Mesenchymal stem cell (in vitro differentiated cells and primary cell): ENCODE data around the gene COL6A3.
A peak's percentile ranks its signal among the peaks of the same experiment; 100 is the strongest.

ENCODE experiments used
- DNase-seq: peaks from one replicate; pipeline ENCODE4 v3.0.0-alpha.2; 2013
- H2AFZ ChIP-seq: one replicate; pipeline ENCODE4 v1.6.1; 2013; ENCODE audit warnings: low read depth, mild to moderate bottlenecking, control low read depth, inconsistent platforms, low read length, moderate library complexity
- H2AK5ac ChIP-seq: 2 replicates; pipeline ENCODE4 v1.6.1; 2013; ENCODE audit warnings: low read length, moderate library complexity, mild to moderate bottlenecking, inconsistent platforms; ENCODE audit not compliant: severe bottlenecking
- H2BK120ac ChIP-seq: one replicate; pipeline ENCODE4 v1.6.1; 2013; ENCODE audit warnings: low read depth, mild to moderate bottlenecking, inconsistent platforms, low read length, moderate library complexity
- H2BK12ac ChIP-seq, 2 experiments: one replicate each; pipeline ENCODE4 v1.6.1; 2013; ENCODE audit warnings: inconsistent platforms in 2 of 2, low read length in 2 of 2, mild to moderate bottlenecking in 2 of 2, moderate library complexity in 2 of 2, control low read depth in 1 of 2
- H2BK15ac ChIP-seq: one replicate; pipeline ENCODE4 v1.6.1; 2013; ENCODE audit warnings: mild to moderate bottlenecking, low read depth, inconsistent platforms; ENCODE audit not compliant: poor library complexity, severe bottlenecking
- H2BK5ac ChIP-seq: 2 replicates; pipeline ENCODE4 v1.6.1; 2013; ENCODE audit warnings: low read depth, mild to moderate bottlenecking, low read length, control low read depth, inconsistent platforms; ENCODE audit not compliant: poor library complexity, severe bottlenecking
- H3K14ac ChIP-seq, 2 experiments: one replicate each; pipeline ENCODE4 v1.6.1; 2013; ENCODE audit warnings: inconsistent platforms in 2 of 2, low read length in 2 of 2, control low read depth in 1 of 2, mild to moderate bottlenecking in 1 of 2, moderate library complexity in 1 of 2
- H3K18ac ChIP-seq, 2 experiments: one replicate each; pipeline ENCODE4 v1.6.1; 2013; ENCODE audit warnings: inconsistent platforms in 2 of 2, low read length in 2 of 2, control low read depth in 1 of 2, low read depth in 1 of 2, mild to moderate bottlenecking in 1 of 2
- H3K23ac ChIP-seq, 2 experiments: one replicate each; pipeline ENCODE4 v1.6.1; 2013; ENCODE audit warnings: inconsistent platforms in 2 of 2, low read length in 2 of 2, mild to moderate bottlenecking in 2 of 2, moderate library complexity in 2 of 2, control low read depth in 1 of 2
- H3K27ac ChIP-seq: 2 replicates; pipeline ENCODE4 v1.5.1; 2013; ENCODE audit warnings: mild to moderate bottlenecking, moderate library complexity, low read length, control low read depth, inconsistent platforms; ENCODE audit not compliant: poor library complexity, severe bottlenecking
- H3K27me3 ChIP-seq, 2 experiments: 2 replicates each; pipeline versions ENCODE4 v1.6.1 to v1.7.0; 2013; ENCODE audit warnings: low read length in 2 of 2, mild to moderate bottlenecking in 2 of 2, moderate library complexity in 2 of 2, control low read depth in 1 of 2, inconsistent platforms in 1 of 2; ENCODE audit not compliant: control insufficient read depth in 1 of 2, insufficient read depth in 1 of 2
- H3K36me3 ChIP-seq, 2 experiments: 2 replicates each; pipeline versions ENCODE4 v1.6.1 to v1.7.0; 2013; ENCODE audit warnings: low read length in 2 of 2, control low read depth in 1 of 2, inconsistent platforms in 1 of 2, low read depth in 1 of 2, mild to moderate bottlenecking in 1 of 2; ENCODE audit not compliant: insufficient read depth in 2 of 2, control insufficient read depth in 1 of 2
- H3K4ac ChIP-seq, 2 experiments: one replicate each; pipeline ENCODE4 v1.6.1; 2013; ENCODE audit warnings: inconsistent platforms in 2 of 2, low read length in 2 of 2, mild to moderate bottlenecking in 2 of 2, moderate library complexity in 2 of 2, control low read depth in 1 of 2, low read depth in 1 of 2
- H3K4me1 ChIP-seq: 2 replicates; pipeline ENCODE4 v1.6.1; 2013; ENCODE audit warnings: low read depth, low read length, control low read depth; ENCODE audit not compliant: control insufficient read depth, insufficient read depth
- H3K4me2 ChIP-seq: 2 replicates; pipeline ENCODE4 v1.6.1; 2013; ENCODE audit warnings: low read length, mild to moderate bottlenecking, inconsistent platforms; ENCODE audit not compliant: poor library complexity, severe bottlenecking
- H3K4me3 ChIP-seq, 2 experiments: 2 replicates each; pipeline versions ENCODE4 v1.5.1 to v1.7.0; 2013; ENCODE audit warnings: low read length in 2 of 2, mild to moderate bottlenecking in 2 of 2, control low read depth in 1 of 2, low read depth in 1 of 2; ENCODE audit not compliant: insufficient read depth in 1 of 2
- H3K79me1 ChIP-seq: replicated peaks from 2 replicates; pipeline ENCODE4 v1.6.1; 2013; ENCODE audit warnings: mild to moderate bottlenecking, control low read depth, low read length, inconsistent platforms; ENCODE audit not compliant: poor library complexity, severe bottlenecking
- H3K9ac ChIP-seq: 2 replicates; pipeline ENCODE4 v1.7.0; 2013; ENCODE audit warnings: mild to moderate bottlenecking, low read length, moderate library complexity
- H3K9me3 ChIP-seq: 2 replicates; pipeline ENCODE4 v1.7.0; 2013; ENCODE audit warnings: mild to moderate bottlenecking, low read length; ENCODE audit not compliant: control insufficient read depth
- H4K8ac ChIP-seq: one replicate; pipeline ENCODE4 v1.6.1; 2013; ENCODE audit warnings: inconsistent platforms, mild to moderate bottlenecking, low read length, moderate library complexity
- H4K91ac ChIP-seq: one replicate; pipeline ENCODE4 v1.6.1; 2013; ENCODE audit warnings: mild to moderate bottlenecking, low read length, inconsistent platforms
- WGBS: methylation state at CpG from one replicate; pipeline ENCODE4 v1.1.7; 2013; ENCODE audit warnings: mixed read lengths; 5-methylcytosine and 5-hydroxymethylcytosine counted together

The COL6A3 gene

DNA sequence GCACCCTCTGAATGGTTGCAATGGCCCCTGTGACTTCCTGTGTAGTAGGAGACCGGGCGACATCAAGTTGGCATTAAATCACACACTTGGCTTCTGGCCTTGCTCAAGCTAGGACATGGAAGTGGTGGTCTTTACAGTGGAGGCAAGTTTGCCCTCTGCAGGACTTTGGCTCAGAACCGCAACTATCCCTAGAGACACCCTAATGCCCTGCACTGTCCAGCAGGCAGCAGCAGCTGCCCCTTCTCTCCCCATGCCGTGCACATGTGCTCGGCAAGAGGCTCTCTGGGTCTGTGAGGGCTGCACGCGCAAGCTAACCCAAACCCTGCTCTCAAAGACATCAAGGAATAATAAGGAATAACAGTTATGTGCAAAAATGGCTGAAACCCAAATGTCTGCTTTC lies 106.5 kb downstream of the COL6A3 start:
- Histone ChIP-seq H3K4me1 (peaks cover 16% of the 10 kb centered on the region), H4K91ac (no peak overlapping the region), H3K27me3 (no peaks in the 10 kb centered on the region), H3K4me3 (no peak overlapping the region), H3K27ac (no peak overlapping the region), H3K23ac (no peak overlapping the region), H3K36me3 (no peaks in the 10 kb centered on the region), H2BK5ac (no peak overlapping the region), H3K9ac (no peak overlapping the region), H3K4ac (peak overlapping the region in 1 of 2 experiments; percentile 13), H3K14ac (no peak overlapping the region), H2BK12ac (peak overlapping the region in 1 of 2 experiments; percentile 66), H3K4me2 (no peak overlapping the region), H2AK5ac (peak overlapping the region; percentile 8), H2AFZ (no peak overlapping the region), H3K9me3 (peaks cover 4% of the 10 kb centered on the region), H3K18ac (peak overlapping the region; percentile 4 to 94), H2BK15ac (no peak overlapping the region), H4K8ac (no peak overlapping the region), H2BK120ac (peak overlapping the region; percentile 37), H3K79me1 (no peaks in the 10 kb centered on the region)
- no peak for DNase-seq
- WGBS: 98% methylated on average over 5 of the region's 7 CpGs

GRCh38 chr2:237306787-237307170 lies 107.2 kb downstream of the COL6A3 start:
- H2AK5ac ChIP-seq: peak overlapping the region; percentile 79
- H3K27ac ChIP-seq: no peak overlapping the region
- no peak overlapping the region for H2BK120ac ChIP-seq
- no peaks in the 10 kb centered on the region for H3K27me3 ChIP-seq
- no peak for DNase-seq
- peak overlapping the region in 1 of 2 experiments; percentile 23 for H3K23ac ChIP-seq
- H3K4me2 ChIP-seq: no peak overlapping the region
- H3K18ac ChIP-seq: peak overlapping the region; percentile 56 to 89
- H3K36me3 ChIP-seq: no peaks in the 10 kb centered on the region
- peak overlapping the region; percentile 83 to 85 for H3K4ac ChIP-seq
- peak overlapping the region; percentile 47 for H2AFZ ChIP-seq
- H2BK15ac ChIP-seq: no peak overlapping the region
- H4K8ac ChIP-seq: peak overlapping the region; percentile 21
- H3K4me3 ChIP-seq: no peak overlapping the region
- H3K9ac ChIP-seq: peak overlapping the region; percentile 10
- H3K79me1 ChIP-seq: no peaks in the 10 kb centered on the region
- H2BK12ac ChIP-seq: peak overlapping the region; percentile 60 to 100
- peaks cover 4% of the 10 kb centered on the region for H3K9me3 ChIP-seq
- no peak overlapping the region for H2BK5ac ChIP-seq
- peak overlapping the region; percentile 36 for H4K91ac ChIP-seq
- peaks cover 16% of the 10 kb centered on the region for H3K4me1 ChIP-seq
- 91% methylated on average over 1 of the region's 3 CpGs for WGBS
- peak overlapping the region in 1 of 2 experiments; percentile 53 for H3K14ac ChIP-seq

DNA sequence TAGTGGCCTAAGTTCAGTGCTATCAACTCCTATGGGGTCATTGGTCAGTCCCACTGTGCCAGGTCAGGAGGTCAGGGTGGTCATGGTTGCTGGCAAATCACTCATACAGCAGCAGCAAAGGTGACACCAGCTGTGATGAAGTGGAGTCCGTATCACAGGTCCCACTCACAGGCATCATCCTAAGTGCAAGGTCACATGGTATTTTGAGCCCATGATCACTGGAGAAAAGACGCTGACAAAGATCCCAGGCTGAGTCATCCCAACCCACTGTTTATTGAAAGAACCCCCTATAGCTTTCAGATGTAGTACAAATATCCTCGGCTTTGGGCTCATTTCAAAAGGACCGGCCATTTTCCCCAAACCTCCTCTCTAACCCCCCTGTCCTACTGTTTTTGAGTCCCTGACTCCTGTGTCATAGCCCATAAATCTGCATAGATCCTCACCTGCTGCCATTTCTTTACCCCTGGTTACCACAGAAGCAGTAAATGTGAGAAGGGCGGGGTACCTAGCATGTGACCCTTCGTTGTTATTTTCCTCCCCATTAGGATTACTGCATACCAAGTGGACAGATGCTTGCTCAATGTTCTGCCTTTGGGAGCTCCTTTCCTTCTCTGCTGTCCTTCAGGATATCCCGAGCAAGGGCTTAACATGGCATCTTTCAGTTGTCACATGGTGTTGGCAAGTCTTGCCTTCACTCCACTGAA lies 107.7 kb downstream of the COL6A3 start:
- 55% methylated on average over 7 of the region's 7 CpGs for WGBS
- no peak overlapping the region for H3K4me2 ChIP-seq
- H3K18ac ChIP-seq: peak overlapping the region; percentile 82 to 89
- no peaks in the 10 kb centered on the region for H3K36me3 ChIP-seq
- peak overlapping the region; percentile 47 for H2AFZ ChIP-seq
- H2BK5ac ChIP-seq: peak overlapping the region; percentile 48
- H3K23ac ChIP-seq: peak overlapping the region in 1 of 2 experiments; percentile 23
- H3K4ac ChIP-seq: peak overlapping the region; percentile 83 to 85
- H4K91ac ChIP-seq: peak overlapping the region; percentile 94
- no peaks in the 10 kb centered on the region for H3K79me1 ChIP-seq
- peak overlapping the region; percentile 10 for H3K9ac ChIP-seq
- peak overlapping the region; percentile 56 for H2BK120ac ChIP-seq
- H3K27me3 ChIP-seq: no peaks in the 10 kb centered on the region
- no peak overlapping the region for H3K4me3 ChIP-seq
- peak; percentile 80 for DNase-seq
- peak overlapping the region; percentile 99 to 100 for H2BK12ac ChIP-seq
- peaks cover 4% of the 10 kb centered on the region for H3K9me3 ChIP-seq
- peak overlapping the region; percentile 67 for H3K27ac ChIP-seq
- H2BK15ac ChIP-seq: no peak overlapping the region
- H3K14ac ChIP-seq: peak overlapping the region in 1 of 2 experiments; percentile 53
- peak overlapping the region; percentile 88 for H4K8ac ChIP-seq
- peaks cover 16% of the 10 kb centered on the region for H3K4me1 ChIP-seq
- H2AK5ac ChIP-seq: peak overlapping the region; percentile 79

GRCh38 chr2:237305579-237305978 lies 108.4 kb downstream of the COL6A3 start:
- Histone ChIP-seq H3K27ac (peak overlapping the region; percentile 67), H2AK5ac (peak overlapping the region; percentile 54), H3K14ac (no peak overlapping the region), H3K79me1 (no peaks in the 10 kb centered on the region), H3K18ac (peak overlapping the region; percentile 79 to 82), H3K4ac (peak overlapping the region in 1 of 2 experiments; percentile 85), H4K91ac (no peak overlapping the region), H3K23ac (no peak overlapping the region), H3K4me2 (no peak overlapping the region), H2BK12ac (peak overlapping the region; percentile 88 to 99), H2BK15ac (no peak overlapping the region), H3K36me3 (no peaks in the 10 kb centered on the region), H2BK120ac (peak overlapping the region; percentile 56), H4K8ac (no peak overlapping the region), H3K27me3 (no peaks in the 10 kb centered on the region), H3K9ac (no peak overlapping the region), H2BK5ac (peak overlapping the region; percentile 48), H2AFZ (no peak overlapping the region), H3K9me3 (peaks cover 4% of the 10 kb centered on the region), H3K4me3 (no peak overlapping the region), H3K4me1 (peaks cover 17% of the 10 kb centered on the region)
- DNase-seq: no peak
